ENCODE results near the gene NPAS3.

GRCh38 chr14:33017016-33017415 lies 78.3 kb downstream of the NPAS3 start:
- TF ChIP-seq CTCF (tag by site-specific recombination; IDR thresholded peaks at IDR 0.05) = no peak
- TF ChIP-seq MEIS1 (CRISPR knock-in tag; IDR thresholded peaks at IDR 0.05; ENCODE audit: borderline replicate concordance) = no peak
- no peak for TF ChIP-seq REST (tag by site-specific recombination; IDR thresholded peaks at IDR 0.05)
- no peak for TF ChIP-seq GLI4 (tag by site-specific recombination; IDR thresholded peaks at IDR 0.05)
- TF ChIP-seq ZFHX2 (tag by site-specific recombination; conservative IDR thresholded peaks at IDR 0.05) = no peak
- TF ChIP-seq ZNF449 (tag by site-specific recombination; IDR thresholded peaks at IDR 0.05) = no peak
- TF ChIP-seq PATZ1 (tag by site-specific recombination; IDR thresholded peaks at IDR 0.05) = no peak
- TF ChIP-seq ZNF274 (IDR thresholded peaks at IDR 0.05; ENCODE audit: low read length) = no peak
- no peak for TF ChIP-seq ZNF274 (tag by site-specific recombination; IDR thresholded peaks at IDR 0.05; ENCODE audit: borderline replicate concordance)
- no peak for TF ChIP-seq ZNF623 (tag by site-specific recombination; IDR thresholded peaks at IDR 0.05)
- no peak for TF ChIP-seq ZBTB10 (tag by site-specific recombination; IDR thresholded peaks at IDR 0.05)
- TF ChIP-seq ZFP41 (tag by site-specific recombination; IDR thresholded peaks at IDR 0.05; ENCODE audit: borderline replicate concordance) = no peak
- no peak for TF ChIP-seq PRDM6 (tag by site-specific recombination; IDR thresholded peaks at IDR 0.05)
- no peak for TF ChIP-seq HOXC10 (CRISPR knock-in tag; IDR thresholded peaks at IDR 0.05)
- TF ChIP-seq ZSCAN16 (tag by site-specific recombination; IDR thresholded peaks at IDR 0.05) = no peak
